GM18861 (cell line): ENCODE results near the gene TBCD.

Experiments
- ATAC-seq: cut with Tn5 transposase; IDR thresholded peaks from one replicate; pipeline ENCODE4 v1.9.1; 2021; ENCODE audit not compliant: unreplicated experiment

Gene TBCD

GRCh38 chr17:82898976-82899514, 147.2 kb downstream of the TBCD start:
- no peak for ATAC-seq

GRCh38 chr17:82899941-82900340, 148.1 kb downstream of the TBCD start:
- no peak for ATAC-seq

- ATAC-seq: no peak
Observed at GRCh38 chr17:82900741-82901140, 148.9 kb downstream of the TBCD start.

- no peak for ATAC-seq
Observed at GRCh38 chr17:82901356-82901755, 149.5 kb downstream of the TBCD start.

GRCh38 chr17:82901856-82902255, 150.0 kb downstream of the TBCD start:
- ATAC-seq: no peak

GRCh38 chr17:82902972-82903874, 151.4 kb downstream of the TBCD start:
- no peak for ATAC-seq

GRCh38 chr17:82905130-82905529, 153.3 kb downstream of the TBCD start:
- no peak for ATAC-seq

- no peak for ATAC-seq
Observed at GRCh38 chr17:82907797-82908542, 156.1 kb downstream of the TBCD start.

- ATAC-seq: no peak
Observed at GRCh38 chr17:82908543-82909160, 156.8 kb downstream of the TBCD start.

- no peak for ATAC-seq
Observed at GRCh38 chr17:82909322-82909904, 157.5 kb downstream of the TBCD start.

- ATAC-seq: no peak
Observed at GRCh38 chr17:82910041-82910481, 158.2 kb downstream of the TBCD start.

- ATAC-seq: no peak
Observed at GRCh38 chr17:82910770-82911169, 158.9 kb downstream of the TBCD start.

- no peak for ATAC-seq
Observed at GRCh38 chr17:82911822-82912221, 160.0 kb downstream of the TBCD start.

GRCh38 chr17:82912484-82913089, 160.7 kb downstream of the TBCD start:
- ATAC-seq: no peak

- no peak for ATAC-seq
Observed at GRCh38 chr17:82913304-82914043, 161.6 kb downstream of the TBCD start.

- ATAC-seq: no peak
Observed at GRCh38 chr17:82914375-82914774, 162.5 kb downstream of the TBCD start.

- ATAC-seq: no peak
Observed at GRCh38 chr17:82915010-82915756, 163.3 kb downstream of the TBCD start.

GRCh38 chr17:82915757-82916027, 163.8 kb downstream of the TBCD start:
- ATAC-seq: no peak

GRCh38 chr17:82917699-82918345, 166.0 kb downstream of the TBCD start:
- ATAC-seq: no peak
